ENCODE measurements around the gene ZNF804A. TPM values are rescaled to one million over a fixed set of nuclear protein-coding genes. Genes with fewer than 3 reads are reported as not detected.

Gene ZNF804A
- total RNA-seq, 3 donors from 2014 or later = 0.14 to 0.70 TPM; not detected in 1

GRCh38 chr2:184906160-184906559, 307.8 kb downstream of the ZNF804A start:
- intact Hi-C loops (cut with DNase I, micrococcal nuclease) = no loop called here

GRCh38 chr2:184906709-184907108, 308.4 kb downstream of the ZNF804A start:
- Histone ChIP-seq H3K36me3 (ENCODE audit: low read depth) (no peaks in the 10 kb centered on the region), H3K9me3 (peaks cover 8% of the 10 kb centered on the region), H3K4me1 (ENCODE audit: low read depth) (no peaks in the 10 kb centered on the region), H3K4me3 (no peak overlapping the region)
- intact Hi-C loops (cut with DNase I, micrococcal nuclease) = no loop called here
- no peak for TF ChIP-seq CTCF (IDR thresholded peaks at IDR 0.05)
- ATAC-seq = no peak
- no peak for DNase-seq

More at GRCh38 chr2:184906160-184906559, 307.8 kb downstream of the ZNF804A start:
- H3K36me3 ChIP-seq (ENCODE audit: low read depth) = no peaks in the 10 kb centered on the region
- peaks cover 8% of the 10 kb centered on the region for H3K9me3 ChIP-seq
- H3K4me1 ChIP-seq (ENCODE audit: low read depth) = no peaks in the 10 kb centered on the region
- ATAC-seq (no peak), DNase-seq (no peak)
- TF ChIP-seq CTCF (IDR thresholded peaks at IDR 0.05) = no peak
- no peak overlapping the region for H3K4me3 ChIP-seq

- TF ChIP-seq CTCF (IDR thresholded peaks at IDR 0.05) = no peak
- Histone ChIP-seq H3K36me3 (ENCODE audit: low read depth) (no peaks in the 10 kb centered on the region), H3K4me3 (no peak overlapping the region), H3K9me3 (peaks cover 10% of the 10 kb centered on the region), H3K4me1 (ENCODE audit: low read depth) (no peaks in the 10 kb centered on the region)
- ATAC-seq = no peak
- no peak for DNase-seq
- intact Hi-C loops (cut with DNase I, micrococcal nuclease) = no loop called here
Measured at GRCh38 chr2:184908966-184909365, 310.6 kb downstream of the ZNF804A start.

GRCh38 chr2:184920451-184920965, 322.2 kb downstream of the ZNF804A start:
- TF ChIP-seq CTCF (IDR thresholded peaks at IDR 0.05) = no peak
- no peak overlapping the region for H3K4me3 ChIP-seq
- no peaks in the 10 kb centered on the region for H3K9me3 ChIP-seq
- H3K4me1 ChIP-seq (ENCODE audit: low read depth) = no peaks in the 10 kb centered on the region
- H3K36me3 ChIP-seq (ENCODE audit: low read depth) = no peaks in the 10 kb centered on the region
- ATAC-seq (no peak), DNase-seq (no peak)
- intact Hi-C loops (cut with DNase I, micrococcal nuclease) = no loop called here

- H3K9me3 ChIP-seq = peaks cover 4% of the 10 kb centered on the region
- TF ChIP-seq CTCF (IDR thresholded peaks at IDR 0.05) = no peak
- H3K36me3 ChIP-seq (ENCODE audit: low read depth) = no peaks in the 10 kb centered on the region
- intact Hi-C loops (cut with DNase I, micrococcal nuclease) = no loop called here
- H3K4me1 ChIP-seq (ENCODE audit: low read depth) = no peaks in the 10 kb centered on the region
- DNase-seq (no peak), ATAC-seq (no peak)
- H3K4me3 ChIP-seq = no peak overlapping the region
Measured at GRCh38 chr2:184921676-184922075, 323.3 kb downstream of the ZNF804A start.

GRCh38 chr2:184923751-184924150, 325.4 kb downstream of the ZNF804A start:
- intact Hi-C loops (cut with DNase I, micrococcal nuclease) = no loop called here
- no peaks in the 10 kb centered on the region for H3K4me1 ChIP-seq (ENCODE audit: low read depth)
- no peak for DNase-seq
- no peaks in the 10 kb centered on the region for H3K36me3 ChIP-seq (ENCODE audit: low read depth)
- no peak for ATAC-seq
- H3K9me3 ChIP-seq = peaks cover 10% of the 10 kb centered on the region
- no peak overlapping the region for H3K4me3 ChIP-seq
- TF ChIP-seq CTCF (IDR thresholded peaks at IDR 0.05) = no peak

Data from mucosa of descending colon (tissue), 3 donors.